HepG2 (cell line): ENCODE data around the gene GRK3. TPM values are rescaled to one million over a fixed set of nuclear protein-coding genes. Genes with fewer than 3 reads are reported as not detected.

Experiments used
- CBX5 ChIP-seq: sonication (generic); formaldehyde crosslinking; IDR thresholded peaks from 2 replicates; pipeline ENCODE4 v1.4.0; 2020; ENCODE audit warnings: missing genetic modification reagents, borderline replicate concordance
- DMAP1 ChIP-seq: IDR thresholded peaks from 2 replicates; pipeline ENCODE4 v1.6.1; 2016
- FOXC1 ChIP-seq: sonication (generic); formaldehyde crosslinking; IDR thresholded peaks from 2 replicates; pipeline ENCODE4 v1.8.0; 2022; ENCODE audit warnings: mild to moderate bottlenecking, missing genetic modification reagents, borderline replicate concordance
- FOXK2 ChIP-seq: fragments of 450-650 bp; IDR thresholded peaks from 2 replicates; pipeline ENCODE4 v1.6.1; 2016
- HNF4A ChIP-seq: sonication (generic); formaldehyde crosslinking; IDR thresholded peaks from 2 replicates; pipeline ENCODE4 v1.4.0; 2020; ENCODE audit warnings: missing genetic modification reagents
- LCORL ChIP-seq, 2 experiments: fragments of 450-650 bp in 1 of 2; sonication (generic) in 1 of 2; formaldehyde crosslinking in 1 of 2; IDR thresholded peaks; 2 replicates each; pipeline versions ENCODE4 v1.5.0 to v1.6.1; 2017 to 2020; ENCODE audit warnings: antibody characterized with exemption in 1 of 2, missing genetic modification reagents in 1 of 2
- NR2C2 ChIP-seq: sonication (generic); formaldehyde crosslinking; IDR thresholded peaks from 2 replicates; pipeline ENCODE4 v1.4.0; 2020; ENCODE audit warnings: missing genetic modification reagents, mild to moderate bottlenecking, moderate library complexity, borderline replicate concordance
- TAF1 ChIP-seq: sonication (generic); formaldehyde crosslinking; IDR thresholded peaks from 2 replicates; pipeline ENCODE4 v1.4.0; 2020; ENCODE audit warnings: missing genetic modification reagents
- U2AF2 ChIP-seq: fragments of 200-400 bp; formaldehyde crosslinking; IDR thresholded peaks from 2 replicates; pipeline ENCODE4 v1.6.1; 2017; ENCODE audit warnings: low read depth, mild to moderate bottlenecking, low read length
- ZNF501 ChIP-seq: sonication (generic); formaldehyde crosslinking; IDR thresholded peaks from 2 replicates; pipeline ENCODE4 v1.5.1; 2020; ENCODE audit warnings: mild to moderate bottlenecking, moderate library complexity, missing genetic modification reagents
- ZNF543 ChIP-seq: sonication (generic); formaldehyde crosslinking; IDR thresholded peaks from 2 replicates; pipeline ENCODE4 v1.4.0; 2020; ENCODE audit warnings: mild to moderate bottlenecking, missing genetic modification reagents
- ZNF687 ChIP-seq: sonication (generic); formaldehyde crosslinking; IDR thresholded peaks from 2 replicates; pipeline ENCODE4 v1.5.1; 2020; ENCODE audit warnings: mild to moderate bottlenecking, missing genetic modification reagents, moderate library complexity
- ZNF770 ChIP-seq: sonication (generic); formaldehyde crosslinking; IDR thresholded peaks from 2 replicates; pipeline ENCODE4 v1.5.0; 2020; ENCODE audit warnings: mild to moderate bottlenecking, missing genetic modification reagents
- ZNF777 ChIP-seq: sonication (generic); formaldehyde crosslinking; IDR thresholded peaks from 2 replicates; pipeline ENCODE4 v1.4.0; 2020; ENCODE audit warnings: missing genetic modification reagents
- ZZZ3 ChIP-seq: sonication (generic); formaldehyde crosslinking; IDR thresholded peaks from 2 replicates; pipeline ENCODE4 v1.4.0; 2020; ENCODE audit warnings: missing genetic modification reagents, mild to moderate bottlenecking, borderline replicate concordance
- polyA plus RNA-seq, 8 experiments: library from polyadenylated mRNA; depleted of rRNA in 3 of 8; stranded (reverse) in 7 of 8; unstranded in 1 of 8; fragments of >200 nt; fragmentation: Illumina TruSeq in 4 of 8; extraction: Trizol in 4 of 8; gene quantifications; 2 replicates each; pipeline versions ENCODE4 v1.2.1 to v1.2.3, GENCODE V29; 2011 to 2016; ENCODE audit warnings: low read depth in 4 of 8, missing spikeins in 1 of 8, mixed read lengths in 1 of 8; ENCODE audit not compliant: insufficient read depth in 1 of 8
- total RNA-seq, 5 experiments: library from RNA; depleted of rRNA; stranded (reverse); fragments of >200 nt; fragmentation: Illumina TruSeq; extraction: Trizol; gene quantifications; 2 replicates each; pipeline ENCODE4 v1.2.3, GENCODE V29; 2016; ENCODE audit warnings: low read depth in 1 of 5
- TF ChIP-seq, protein P1 (sequence below): sonication (generic); formaldehyde crosslinking; IDR thresholded peaks from 2 replicates; pipeline ENCODE4 v1.4.0; 2020; ENCODE audit warnings: mild to moderate bottlenecking, missing genetic modification reagents
- TF ChIP-seq, protein P2 (sequence below): IDR thresholded peaks from 2 replicates; pipeline ENCODE4 v1.6.1; 2018; ENCODE audit warnings: missing genetic modification reagents

GRK3 gene
- total and polyA plus RNA-seq, 2 of the 13 experiments (the other 11 are each of a cell fraction or from before 2014, with no cell fraction given), result 8.5 to 16.7 TPM

- TF ChIP-seq FOXC1 (CRISPR knock-in tag) (no peak), LCORL (IDR thresholded peaks at IDR 0.05) (no peak), LCORL (CRISPR knock-in tag; IDR thresholded peaks at IDR 0.05) (peak; percentile 8; the same call in 1 of the 2 replicates), ZNF770 (CRISPR knock-in tag) (peak; percentile 73; the same call in 1 of the 2 replicates), ZNF687 (CRISPR knock-in tag) (peak; percentile 68), ZNF777 (CRISPR knock-in tag) (peak; percentile 66; the same call in 1 of the 2 replicates), TAF1 (CRISPR knock-in tag) (0 out of 2 replicates have a peak, but pooled peaks have one; percentile 24), ZNF501 (CRISPR knock-in tag) (0 out of 2 replicates have a peak, but pooled peaks have one; percentile 29), U2AF2 (no peak), ZNF543 (CRISPR knock-in tag) (no peak; the same call in 1 of the 2 replicates), CBX5 (CRISPR knock-in tag) (0 out of 2 replicates have a peak, but pooled peaks have one; percentile 24), FOXK2 (no peak), ZZZ3 (no peak), NR2C2 (peak; percentile 79), DMAP1 (CRISPR knock-in tag) (0 out of 2 replicates have a peak, but pooled peaks have one; percentile 7), HNF4A (CRISPR knock-in tag) (0 out of 2 replicates have a peak, but pooled peaks have one; percentile 39)
- TF ChIP-seq, protein P1, sequence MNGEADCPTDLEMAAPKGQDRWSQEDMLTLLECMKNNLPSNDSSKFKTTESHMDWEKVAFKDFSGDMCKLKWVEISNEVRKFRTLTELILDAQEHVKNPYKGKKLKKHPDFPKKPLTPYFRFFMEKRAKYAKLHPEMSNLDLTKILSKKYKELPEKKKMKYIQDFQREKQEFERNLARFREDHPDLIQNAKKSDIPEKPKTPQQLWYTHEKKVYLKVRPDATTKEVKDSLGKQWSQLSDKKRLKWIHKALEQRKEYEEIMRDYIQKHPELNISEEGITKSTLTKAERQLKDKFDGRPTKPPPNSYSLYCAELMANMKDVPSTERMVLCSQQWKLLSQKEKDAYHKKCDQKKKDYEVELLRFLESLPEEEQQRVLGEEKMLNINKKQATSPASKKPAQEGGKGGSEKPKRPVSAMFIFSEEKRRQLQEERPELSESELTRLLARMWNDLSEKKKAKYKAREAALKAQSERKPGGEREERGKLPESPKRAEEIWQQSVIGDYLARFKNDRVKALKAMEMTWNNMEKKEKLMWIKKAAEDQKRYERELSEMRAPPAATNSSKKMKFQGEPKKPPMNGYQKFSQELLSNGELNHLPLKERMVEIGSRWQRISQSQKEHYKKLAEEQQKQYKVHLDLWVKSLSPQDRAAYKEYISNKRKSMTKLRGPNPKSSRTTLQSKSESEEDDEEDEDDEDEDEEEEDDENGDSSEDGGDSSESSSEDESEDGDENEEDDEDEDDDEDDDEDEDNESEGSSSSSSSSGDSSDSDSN (CRISPR knock-in tag), result 0 out of 2 replicates have a peak, but pooled peaks have one; percentile 2
- TF ChIP-seq, protein P2, sequence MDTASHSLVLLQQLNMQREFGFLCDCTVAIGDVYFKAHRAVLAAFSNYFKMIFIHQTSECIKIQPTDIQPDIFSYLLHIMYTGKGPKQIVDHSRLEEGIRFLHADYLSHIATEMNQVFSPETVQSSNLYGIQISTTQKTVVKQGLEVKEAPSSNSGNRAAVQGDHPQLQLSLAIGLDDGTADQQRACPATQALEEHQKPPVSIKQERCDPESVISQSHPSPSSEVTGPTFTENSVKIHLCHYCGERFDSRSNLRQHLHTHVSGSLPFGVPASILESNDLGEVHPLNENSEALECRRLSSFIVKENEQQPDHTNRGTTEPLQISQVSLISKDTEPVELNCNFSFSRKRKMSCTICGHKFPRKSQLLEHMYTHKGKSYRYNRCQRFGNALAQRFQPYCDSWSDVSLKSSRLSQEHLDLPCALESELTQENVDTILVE (CRISPR knock-in tag), result no peak
These were observed at the start of gene GRK3 (continued) for GRCh38 chr22:25564320-25564978.
